NCI-H345 treated with DMSO at 0.1 percent for 48 hours (cell line): Measurements from ENCODE around the gene SNAP25.

ENCODE experiments used
- DNase-seq: peaks from one replicate; lab custom pipeline; 2025; ENCODE audit not compliant: unreplicated experiment; lab: John Stamatoyannopoulos, UW

SNAP25 gene

GRCh38 chr20:10300582-10301446 lies 82.2 kb downstream of the SNAP25 start:
- DNase-seq, result no peak

GRCh38 chr20:10303852-10304251 lies 85.2 kb downstream of the SNAP25 start:
- DNase-seq, result no peak

GRCh38 chr20:10304471-10305046 lies 85.9 kb downstream of the SNAP25 start:
- no peak for DNase-seq

GRCh38 chr20:10306440-10307358 lies 88.1 kb downstream of the SNAP25 start:
- no peak for DNase-seq

GRCh38 chr20:10307359-10307735 lies 88.7 kb downstream of the SNAP25 start:
- DNase-seq, result no peak

- DNase-seq, result no peak
Observed at GRCh38 chr20:10308652-10309051, 90.0 kb downstream of the SNAP25 start.

GRCh38 chr20:10309326-10309725 lies 90.7 kb downstream of the SNAP25 start:
- DNase-seq, result no peak

GRCh38 chr20:10312111-10312510 lies 93.5 kb downstream of the SNAP25 start:
- no peak for DNase-seq

GRCh38 chr20:10313215-10313614 lies 94.6 kb downstream of the SNAP25 start:
- DNase-seq, result no peak

GRCh38 chr20:10313701-10314100 lies 95.1 kb downstream of the SNAP25 start:
- no peak for DNase-seq

- no peak for DNase-seq
Observed at GRCh38 chr20:10314198-10314597, 95.6 kb downstream of the SNAP25 start.

GRCh38 chr20:10315138-10315537 lies 96.5 kb downstream of the SNAP25 start:
- DNase-seq, result no peak

- no peak for DNase-seq
Observed at GRCh38 chr20:10316582-10316981, 98.0 kb downstream of the SNAP25 start.

- DNase-seq, result no peak
Observed at GRCh38 chr20:10318291-10319024, 99.8 kb downstream of the SNAP25 start.

GRCh38 chr20:10319855-10320254 lies 101.2 kb downstream of the SNAP25 start:
- no peak for DNase-seq

- no peak for DNase-seq
Observed at GRCh38 chr20:10321138-10321717, 102.6 kb downstream of the SNAP25 start.

GRCh38 chr20:10322073-10323012 lies 103.7 kb downstream of the SNAP25 start:
- DNase-seq, result peak; percentile 97

- DNase-seq, result no peak
Observed at GRCh38 chr20:10323729-10324128, 105.1 kb downstream of the SNAP25 start.

GRCh38 chr20:10324198-10324847 lies 105.7 kb downstream of the SNAP25 start:
- no peak for DNase-seq
